ENCODE measurements around the gene ST3GAL3.

Gene ST3GAL3

GRCh38 chr1:43789604-43790550, 82.5 kb downstream of the ST3GAL3 start:
- no peak for DNase-seq

GRCh38 chr1:43791243-43791642, 83.9 kb downstream of the ST3GAL3 start:
- no peak for DNase-seq

GRCh38 chr1:43796111-43796581, 88.8 kb downstream of the ST3GAL3 start:
- no peak for DNase-seq

GRCh38 chr1:43797891-43798290, 90.6 kb downstream of the ST3GAL3 start:
- no peak for DNase-seq

- no peak for DNase-seq
Measured at GRCh38 chr1:43799656-43800635, 92.6 kb downstream of the ST3GAL3 start.

- no peak for DNase-seq
Measured at GRCh38 chr1:43800771-43801170, 93.4 kb downstream of the ST3GAL3 start.

- no peak for DNase-seq
Measured at GRCh38 chr1:43801203-43801602, 93.9 kb downstream of the ST3GAL3 start.

- no peak for DNase-seq
Measured at GRCh38 chr1:43802356-43802980, 95.1 kb downstream of the ST3GAL3 start.

GRCh38 chr1:43803105-43803504, 95.8 kb downstream of the ST3GAL3 start:
- DNase-seq: no peak

- no peak for DNase-seq
Measured at GRCh38 chr1:43803646-43804045, 96.3 kb downstream of the ST3GAL3 start.

- DNase-seq: no peak
Measured at GRCh38 chr1:43804569-43804968, 97.2 kb downstream of the ST3GAL3 start.

- no peak for DNase-seq
Measured at GRCh38 chr1:43805340-43805739, 98.0 kb downstream of the ST3GAL3 start.

GRCh38 chr1:43806183-43806582, 98.8 kb downstream of the ST3GAL3 start:
- no peak for DNase-seq

- DNase-seq: no peak
Measured at GRCh38 chr1:43809097-43809673, 101.8 kb downstream of the ST3GAL3 start.

- no peak for DNase-seq
Measured at GRCh38 chr1:43812579-43812978, 105.2 kb downstream of the ST3GAL3 start.

GRCh38 chr1:43814401-43814800, 107.1 kb downstream of the ST3GAL3 start:
- DNase-seq: no peak

- no peak for DNase-seq
Measured at GRCh38 chr1:43817304-43817939, 110.1 kb downstream of the ST3GAL3 start.

GRCh38 chr1:43818691-43819090, 111.4 kb downstream of the ST3GAL3 start:
- DNase-seq: no peak

- no peak for DNase-seq
Measured at GRCh38 chr1:43819357-43819756, 112.0 kb downstream of the ST3GAL3 start.

- no peak for DNase-seq
Measured at GRCh38 chr1:43821471-43821870, 114.1 kb downstream of the ST3GAL3 start.

- DNase-seq: no peak
Measured at GRCh38 chr1:43822040-43822690, 114.8 kb downstream of the ST3GAL3 start.

Measured in activated CD4-positive, alpha-beta T cell treated with anti-CD3 and anti-CD28 coated beads, Interleukin-2, amount 50 U/mL, for 4 hours (primary cell).